Tibial artery (tissue), 4 donors: ENCODE results near the gene PTGER3.
A peak's percentile ranks its signal among the peaks of the same experiment; 100 is the strongest.

Source experiments
- DNase-seq, 2 donors: peaks; one replicate each; pipeline ENCODE4 v3.0.0-alpha.2; 2019
- H3K27ac ChIP-seq, 2 donors: fragments of 200-600 bp; sonication (generic) in 1 of 2; 1 replicate in 1 of 2; 2 replicates in 1 of 2; pipeline ENCODE4 v1.5.1; 2018 to 2019; ENCODE audit warnings: mild to moderate bottlenecking in 1 of 2
- H3K27me3 ChIP-seq, 2 donors: fragments of 200-600 bp; sonication (generic) in 1 of 2; one replicate each; pipeline versions ENCODE4 v1.5.1 to v1.6.0; 2016 to 2019
- H3K36me3 ChIP-seq, 3 donors: fragments of 200-600 bp; sonication (generic) in 2 of 3; one replicate each; pipeline ENCODE4 v1.5.1; 2016 to 2019; ENCODE audit warnings: mild to moderate bottlenecking in 2 of 3
- H3K4me1 ChIP-seq, 4 donors: fragments of 200-600 bp; sonication (generic) in 2 of 4; 1 replicate in 3 of 4; 2 replicates in 1 of 4; pipeline ENCODE4 v1.5.1; 2016 to 2019
- H3K4me3 ChIP-seq, 2 donors: fragments of 200-600 bp; sonication (generic) in 1 of 2; 1 replicate in 1 of 2; 2 replicates in 1 of 2; pipeline ENCODE4 v1.5.1; 2018 to 2019; ENCODE audit warnings: mild to moderate bottlenecking in 2 of 2
- H3K9me3 ChIP-seq, 3 donors: fragments of 200-600 bp; sonication (generic) in 1 of 3; one replicate each; pipeline ENCODE4 v1.5.1; 2016 to 2019
- CTCF ChIP-seq, 2 experiments: fragments of 200-600 bp in 1 of 2; fragments of 450-650 bp in 1 of 2; IDR thresholded peaks; one replicate each; pipeline ENCODE4 v1.5.1; 2017 to 2019; ENCODE audit warnings: antibody characterized with exemption in 2 of 2, mild to moderate bottlenecking in 1 of 2, moderate library complexity in 1 of 2
- intact Hi-C: fragments of 100-400 bp; cut with DNase I; formaldehyde crosslinking; loops from one replicate; pipeline ENCODE4 v1.15.0; 2023; ENCODE audit warnings: low total_unique reads

Gene PTGER3

GRCh38 chr1:71033136-71033535, 14.5 kb downstream of the PTGER3 start:
- Histone ChIP-seq H3K27me3 (no peaks in the 10 kb centered on the region), H3K4me1 (peaks cover 0 to 79% (median 13%) of the 10 kb centered on the region in 4 donors), H3K9me3 (no peaks in the 10 kb centered on the region), H3K27ac (peak overlapping the region; percentile 34 to 61), H3K36me3 (no peaks in the 10 kb centered on the region), H3K4me3 (no peak overlapping the region)
- no peak for DNase-seq
- intact Hi-C loops = no loop called here
- no peak for TF ChIP-seq CTCF (IDR thresholded peaks at IDR 0.05)

GRCh38 chr1:71031426-71031825, 16.2 kb downstream of the PTGER3 start:
- H3K27ac ChIP-seq = peak overlapping the region; percentile 34 to 61
- H3K36me3 ChIP-seq = no peaks in the 10 kb centered on the region
- TF ChIP-seq CTCF (IDR thresholded peaks at IDR 0.05) = no peak
- DNase-seq = no peak
- intact Hi-C loops = no loop called here
- no peaks in the 10 kb centered on the region for H3K9me3 ChIP-seq
- H3K4me1 ChIP-seq = peaks cover 0 to 81% (median 13%) of the 10 kb centered on the region in 4 donors
- H3K27me3 ChIP-seq = no peaks in the 10 kb centered on the region
- H3K4me3 ChIP-seq = no peak overlapping the region

GRCh38 chr1:71030026-71030425, 17.6 kb downstream of the PTGER3 start:
- Histone ChIP-seq H3K36me3 (no peaks in the 10 kb centered on the region), H3K27ac (peak overlapping the region; percentile 55 to 61), H3K9me3 (no peaks in the 10 kb centered on the region), H3K27me3 (no peaks in the 10 kb centered on the region), H3K4me3 (no peak overlapping the region), H3K4me1 (peaks cover 0 to 81% (median 13%) of the 10 kb centered on the region in 4 donors)
- intact Hi-C loops = no loop called here
- no peak for DNase-seq
- TF ChIP-seq CTCF (IDR thresholded peaks at IDR 0.05) = no peak

GRCh38 chr1:71028981-71029380, 18.6 kb downstream of the PTGER3 start:
- no peaks in the 10 kb centered on the region for H3K36me3 ChIP-seq
- H3K27ac ChIP-seq = peak overlapping the region in 1 of 2 donors; percentile 51
- no peak overlapping the region for H3K4me3 ChIP-seq
- no peaks in the 10 kb centered on the region for H3K27me3 ChIP-seq
- TF ChIP-seq CTCF (IDR thresholded peaks at IDR 0.05) = no peak
- H3K9me3 ChIP-seq = no peaks in the 10 kb centered on the region
- no peak for DNase-seq
- intact Hi-C loops = no loop called here
- H3K4me1 ChIP-seq = peaks cover 0 to 74% (median 13%) of the 10 kb centered on the region in 4 donors

GRCh38 chr1:71027991-71028390, 19.6 kb downstream of the PTGER3 start:
- Histone ChIP-seq H3K4me3 (peak overlapping the region; percentile 29 to 32), H3K27ac (peak overlapping the region; percentile 23 to 51), H3K27me3 (no peaks in the 10 kb centered on the region), H3K36me3 (no peaks in the 10 kb centered on the region), H3K4me1 (peaks cover 0 to 76% (median 13%) of the 10 kb centered on the region in 4 donors), H3K9me3 (no peaks in the 10 kb centered on the region)
- intact Hi-C loops = no loop called here
- TF ChIP-seq CTCF (IDR thresholded peaks at IDR 0.05) = no peak
- DNase-seq = no peak

- DNase-seq = no peak
- no peaks in the 10 kb centered on the region for H3K36me3 ChIP-seq
- H3K9me3 ChIP-seq = no peaks in the 10 kb centered on the region
- H3K27ac ChIP-seq = no peak overlapping the region
- peaks cover 0 to 76% (median 9%) of the 10 kb centered on the region in 4 donors for H3K4me1 ChIP-seq
- H3K27me3 ChIP-seq = no peaks in the 10 kb centered on the region
- intact Hi-C loops = no loop called here
- H3K4me3 ChIP-seq = no peak overlapping the region
- no peak for TF ChIP-seq CTCF (IDR thresholded peaks at IDR 0.05)
Measured at GRCh38 chr1:71026093-71026492, 21.5 kb downstream of the PTGER3 start.
